ENCODE data around the gene C5orf47.
A peak's percentile ranks its signal among the peaks of the same experiment; 100 is the strongest.

C5orf47 gene

DNA sequence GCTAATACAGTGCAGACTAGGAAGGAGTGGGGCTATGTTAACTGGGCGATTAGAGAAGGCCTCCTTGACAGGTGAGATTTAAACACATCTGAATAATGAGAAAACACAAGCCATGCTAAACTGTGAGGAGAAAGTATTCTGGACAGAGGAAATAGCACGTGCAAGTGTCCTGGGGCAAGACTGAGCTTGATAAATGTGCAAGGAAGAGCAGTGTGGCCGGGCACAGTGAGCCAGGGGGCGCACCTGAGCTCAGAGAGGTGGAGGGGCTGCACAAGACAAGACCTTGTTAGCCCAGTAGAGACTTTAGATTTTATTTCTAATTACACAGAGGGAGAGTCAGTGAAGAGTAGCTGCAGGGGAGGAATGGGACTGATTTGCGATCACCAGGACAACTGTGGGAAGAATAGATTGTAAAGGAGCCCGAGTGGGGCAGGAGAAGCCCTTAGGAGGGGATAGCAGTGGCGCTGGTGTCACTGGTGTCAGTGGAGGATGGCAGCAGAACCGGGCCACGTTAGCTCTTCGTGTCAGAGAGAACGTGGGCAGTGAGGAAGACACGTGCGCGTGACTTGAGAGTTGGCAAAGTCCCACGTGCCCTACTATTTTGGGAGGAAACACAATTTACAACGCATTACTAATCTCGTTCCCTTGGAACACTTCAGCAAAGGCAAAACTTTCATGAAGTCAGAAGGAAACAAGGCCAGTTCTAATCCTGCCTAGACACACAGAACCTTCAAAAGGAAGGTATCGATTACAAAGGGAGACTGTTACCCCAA is 17.9 kb upstream of the C5orf47 start:
- DNase-seq: no peak

GRCh38 chr5:173971681-173972345 is 17.2 kb upstream of the C5orf47 start:
- no peak for DNase-seq

DNA sequence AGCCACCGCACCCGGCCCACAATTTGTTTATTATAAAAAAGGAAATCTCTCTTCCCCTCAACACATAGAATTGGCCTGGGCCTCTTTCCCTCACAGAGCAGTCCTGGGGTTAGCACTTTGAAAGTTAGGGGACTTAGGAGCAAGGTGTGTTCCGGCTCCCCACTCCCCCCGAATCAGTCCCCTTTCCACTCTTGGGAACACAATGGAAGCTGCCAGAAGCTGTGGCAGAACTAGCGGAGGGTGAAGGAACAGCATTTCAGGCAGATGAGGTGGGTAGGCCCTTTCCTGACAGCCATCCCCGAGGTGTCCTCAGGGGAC is 16.4 kb upstream of the C5orf47 start:
- DNase-seq: no peak

DNA sequence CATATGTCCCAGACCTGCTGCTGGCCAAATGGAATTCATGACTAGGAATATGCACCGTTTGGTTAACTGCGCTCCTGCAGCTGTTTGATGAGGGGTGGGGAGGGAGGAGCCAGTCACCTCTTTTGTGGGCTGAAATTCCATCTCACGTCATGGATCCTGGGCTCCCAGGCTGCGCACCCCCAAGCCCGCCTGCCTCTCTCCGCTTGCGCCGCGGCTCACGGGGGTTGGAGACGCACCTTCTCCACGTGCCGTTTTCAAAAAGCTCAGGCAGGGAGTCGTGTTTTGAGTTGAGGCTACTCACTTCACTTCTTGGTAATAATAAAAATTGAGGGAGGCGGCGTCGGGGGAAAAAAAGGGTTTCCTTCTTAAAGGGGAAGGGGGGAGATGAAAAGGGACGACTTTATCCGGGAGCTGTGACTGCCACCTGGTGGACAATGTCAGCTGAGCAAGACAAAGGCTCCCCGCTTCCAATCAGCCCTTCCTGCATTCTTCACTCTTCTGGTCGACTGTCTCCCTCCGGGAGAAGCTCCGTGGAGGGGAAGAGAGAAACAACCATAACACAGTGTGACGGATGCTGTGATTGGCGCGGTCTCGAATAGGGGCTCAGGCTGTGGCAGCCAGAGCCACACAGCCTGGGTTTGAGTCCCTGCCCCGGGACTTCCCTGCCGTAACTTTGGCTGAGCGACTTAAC is 15.9 kb upstream of the C5orf47 start:
- DNase-seq: peak; percentile 89

DNA sequence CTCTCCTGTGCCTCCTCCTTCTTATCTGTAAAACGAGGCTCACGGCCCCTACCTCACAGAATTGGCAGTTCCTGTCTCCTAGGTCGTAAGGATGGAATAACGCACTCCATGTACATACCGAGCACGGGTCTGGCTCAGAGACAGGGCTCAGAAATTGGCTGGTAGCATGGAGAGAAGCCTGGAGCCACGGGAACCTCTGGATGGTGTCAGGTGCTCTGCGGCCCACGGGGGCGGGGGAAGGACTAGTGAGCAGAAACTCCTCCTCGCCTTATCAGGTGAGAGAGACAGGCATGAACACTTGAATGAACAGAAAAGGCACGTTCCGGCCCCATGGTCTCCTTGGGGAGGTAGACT is 15.4 kb upstream of the C5orf47 start:
- DNase-seq: no peak

- DNase-seq: no peak
These were observed 14.2 kb upstream of the C5orf47 start for GRCh38 chr5:173974688-173975239.

DNA sequence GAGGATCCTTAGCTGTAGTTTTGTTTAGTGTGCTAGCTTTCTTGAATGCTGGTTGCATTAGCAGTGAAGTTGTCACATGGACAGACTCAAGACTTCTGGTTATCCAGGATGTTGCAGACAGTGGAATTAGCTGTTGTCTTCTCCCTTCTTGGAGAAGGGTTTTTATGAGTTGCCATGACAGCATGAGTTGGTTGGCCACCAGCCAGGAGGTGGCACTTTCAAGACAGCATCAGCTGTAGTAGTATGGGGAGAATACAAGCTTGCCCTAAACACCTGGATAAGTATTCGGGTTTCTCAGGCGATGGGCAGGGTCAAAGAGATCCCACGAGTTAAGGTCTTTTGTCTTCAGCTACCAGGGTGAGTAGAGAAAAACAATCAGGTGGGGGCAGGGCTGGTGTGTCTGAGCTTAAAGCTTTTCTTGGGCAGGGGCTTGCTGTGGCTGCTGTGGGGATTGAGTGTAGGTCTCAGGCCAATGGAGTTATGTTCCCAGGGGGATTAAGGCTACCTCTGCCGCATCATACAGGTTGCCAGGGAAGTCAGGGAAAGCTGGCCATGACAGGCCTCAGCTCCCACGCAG is 7.7 kb upstream of the C5orf47 start:
- DNase-seq: no peak

DNA sequence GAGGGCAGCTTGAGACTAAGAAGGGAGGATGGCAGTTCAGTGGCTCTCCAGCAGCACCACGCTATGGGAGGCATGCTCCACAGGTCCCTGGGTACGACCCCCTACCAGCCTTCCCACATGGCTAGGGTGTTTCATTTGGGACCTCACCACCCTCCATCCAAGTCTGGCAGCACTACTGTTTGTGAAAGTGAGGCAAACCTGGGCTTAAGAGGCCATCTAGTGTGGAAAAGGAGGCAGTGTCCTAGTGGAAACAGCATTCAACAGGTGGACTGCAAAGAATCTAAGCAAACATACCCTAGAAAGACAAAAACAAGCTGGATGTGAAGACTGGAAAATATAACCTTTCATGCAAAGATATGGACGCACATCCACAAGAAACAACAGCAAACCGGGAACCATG is 4.8 kb upstream of the C5orf47 start:
- no peak for DNase-seq

- no peak for DNase-seq
These were observed 587 bp downstream of the C5orf47 start for GRCh38 chr5:173989432-173990082.

DNA sequence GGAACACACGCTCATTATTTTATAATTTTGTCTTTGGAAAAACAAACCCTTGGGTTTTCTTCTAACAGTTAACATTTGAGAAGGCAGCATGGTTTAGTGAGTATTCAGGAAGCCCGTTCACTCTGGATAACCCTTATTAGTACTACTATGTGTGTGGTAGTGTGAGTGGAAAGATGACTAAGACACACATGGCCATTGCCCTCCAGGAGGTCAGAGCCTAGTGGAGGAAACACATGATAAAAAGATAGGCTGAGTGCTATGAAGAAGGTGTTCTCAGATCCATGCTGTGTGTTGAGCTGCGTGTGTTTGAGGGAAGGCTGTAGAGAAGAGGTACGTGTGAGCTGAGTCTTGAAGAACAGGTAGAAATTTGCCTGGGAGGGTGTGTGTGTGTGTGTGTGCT is 8.4 kb downstream of the C5orf47 start:
- DNase-seq: no peak

- DNase-seq: no peak
These were observed 9.6 kb downstream of the C5orf47 start for GRCh38 chr5:173998531-173998930.

DNA sequence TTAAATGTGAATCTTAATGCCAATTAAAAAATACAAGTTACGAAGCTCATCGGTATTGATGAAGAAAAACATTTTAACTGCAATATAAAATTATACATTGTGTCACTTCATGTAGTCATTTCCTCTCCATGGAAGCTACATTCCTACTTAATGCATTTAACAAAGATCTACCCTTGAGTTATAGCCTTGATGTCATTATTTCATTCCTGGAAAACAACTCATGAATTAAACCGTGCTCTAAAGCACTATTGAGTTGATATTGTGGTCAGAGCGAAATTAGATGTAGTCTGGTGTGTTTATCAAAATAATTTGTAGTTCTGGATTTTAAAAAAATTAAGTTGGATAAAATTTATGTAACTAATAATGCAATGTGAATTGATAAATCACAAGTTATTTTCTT is 11.1 kb downstream of the C5orf47 start:
- no peak for DNase-seq

- DNase-seq: no peak
These were observed 14.8 kb downstream of the C5orf47 start for GRCh38 chr5:174003795-174004194.

DNA sequence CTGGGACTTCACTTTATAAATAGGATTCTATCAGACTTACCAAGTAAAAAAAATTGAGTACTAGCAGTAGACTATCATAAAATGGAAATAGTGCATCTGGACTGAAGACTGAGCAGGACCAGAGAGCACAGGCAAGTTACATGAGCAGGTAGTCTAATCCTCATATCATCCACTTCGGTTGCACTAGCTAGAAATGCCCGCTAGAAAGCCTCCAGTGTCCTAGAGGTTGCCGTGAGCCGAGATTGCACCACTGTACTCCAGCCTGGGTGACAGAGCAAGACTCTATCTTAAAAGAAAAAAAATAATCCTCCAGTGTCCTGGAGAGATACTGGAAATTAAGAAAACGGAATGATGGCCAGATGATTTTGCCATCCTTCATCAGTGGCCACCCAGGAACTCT is 20.0 kb downstream of the C5orf47 start:
- DNase-seq: no peak

DNA sequence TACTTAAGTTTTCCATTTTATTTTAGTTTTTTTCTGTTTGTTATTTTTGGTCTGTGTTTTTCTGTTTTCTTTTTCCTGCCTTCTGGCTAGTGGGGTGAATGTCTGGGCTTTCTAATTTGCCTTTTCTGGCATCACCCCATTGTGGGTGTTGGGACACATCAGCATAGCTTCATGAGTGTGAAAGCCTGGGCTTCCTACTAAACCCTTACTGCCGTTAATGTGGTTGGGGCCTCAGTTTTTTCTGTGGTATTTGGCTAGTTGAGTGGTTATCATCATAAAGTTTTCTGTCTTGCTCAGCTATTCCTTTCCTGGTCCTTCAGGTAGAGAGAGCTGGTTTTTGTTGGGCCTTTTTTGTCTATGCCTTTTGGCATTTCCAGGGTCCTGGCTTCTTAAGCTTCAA is 21.4 kb downstream of the C5orf47 start:
- DNase-seq: no peak

- DNase-seq: no peak
These were observed 22.5 kb downstream of the C5orf47 start for GRCh38 chr5:174011441-174011840.

GRCh38 chr5:174020069-174020927 is 31.3 kb downstream of the C5orf47 start:
- peak; percentile 75 for DNase-seq

DNA sequence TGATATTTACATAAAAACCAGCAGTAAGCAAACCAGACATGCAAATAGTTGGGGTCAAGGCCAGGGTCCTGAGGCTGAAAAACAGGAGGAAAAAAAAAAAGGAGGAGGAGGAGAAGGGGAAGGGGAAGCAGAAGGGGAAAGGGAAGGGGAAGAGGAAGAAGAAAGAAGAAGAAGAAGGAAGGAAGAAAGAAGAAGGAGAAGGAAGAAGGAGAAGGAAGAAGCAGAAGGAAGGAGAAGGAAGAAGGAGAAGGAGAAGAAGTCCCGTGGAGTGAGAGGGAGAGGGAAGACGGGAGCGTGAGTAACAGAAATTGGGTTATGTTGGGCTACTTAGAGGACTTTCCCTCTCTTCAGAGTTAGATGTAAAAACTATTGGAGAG is 31.9 kb downstream of the C5orf47 start:
- DNase-seq: no peak

DNA sequence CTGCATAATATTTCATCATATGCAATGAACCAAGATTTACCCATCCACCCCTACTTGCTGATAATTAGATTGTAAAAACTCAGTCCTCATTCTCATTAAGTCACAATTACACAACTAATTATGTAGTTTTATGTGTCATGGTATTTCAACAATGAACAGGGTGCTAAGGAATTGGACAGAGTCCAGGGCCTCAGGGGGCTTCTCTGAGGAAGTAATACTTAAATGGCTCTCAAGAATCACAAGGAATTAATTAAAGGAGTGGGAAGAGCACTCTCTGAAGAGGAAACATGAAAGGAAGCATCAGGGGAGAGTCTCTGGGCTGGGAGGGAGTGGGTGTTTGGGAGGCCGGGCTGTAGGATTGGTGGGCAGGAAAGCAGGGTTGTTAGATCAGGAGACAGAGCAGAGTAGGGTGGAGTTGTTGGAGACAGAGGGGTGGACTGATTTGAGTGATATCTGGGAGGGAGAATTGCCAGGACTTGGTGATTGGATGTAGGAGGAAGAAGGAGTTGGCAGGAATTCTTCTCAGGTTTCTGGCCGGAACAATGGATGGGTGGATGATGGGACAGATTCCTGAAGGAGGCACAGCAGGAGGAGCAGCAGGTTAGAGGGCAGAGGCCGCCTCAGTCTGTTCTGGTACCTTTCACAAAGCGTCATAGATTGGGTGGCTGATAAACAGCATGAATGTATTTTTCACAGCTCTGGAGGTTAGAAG is 33.6 kb downstream of the C5orf47 start:
- DNase-seq: no peak

DNA sequence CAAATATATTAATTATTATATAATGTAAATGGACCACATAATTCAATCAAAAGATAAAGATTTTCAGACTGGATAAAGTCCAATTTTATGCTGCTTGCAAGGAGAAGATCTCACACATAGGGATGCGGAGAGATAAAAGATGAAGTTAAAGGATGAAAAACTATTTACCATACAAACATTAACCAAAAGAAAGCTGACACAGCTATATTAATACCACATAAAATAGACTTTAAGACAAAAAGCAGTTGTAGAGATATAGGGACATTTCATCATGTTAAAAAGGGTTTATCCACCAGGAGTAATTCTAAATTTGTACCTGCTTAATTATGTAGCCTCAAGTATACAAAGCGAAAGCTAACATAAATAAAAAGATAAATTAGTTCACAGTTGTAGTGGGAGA is 41.3 kb downstream of the C5orf47 start:
- DNase-seq: no peak

DNA sequence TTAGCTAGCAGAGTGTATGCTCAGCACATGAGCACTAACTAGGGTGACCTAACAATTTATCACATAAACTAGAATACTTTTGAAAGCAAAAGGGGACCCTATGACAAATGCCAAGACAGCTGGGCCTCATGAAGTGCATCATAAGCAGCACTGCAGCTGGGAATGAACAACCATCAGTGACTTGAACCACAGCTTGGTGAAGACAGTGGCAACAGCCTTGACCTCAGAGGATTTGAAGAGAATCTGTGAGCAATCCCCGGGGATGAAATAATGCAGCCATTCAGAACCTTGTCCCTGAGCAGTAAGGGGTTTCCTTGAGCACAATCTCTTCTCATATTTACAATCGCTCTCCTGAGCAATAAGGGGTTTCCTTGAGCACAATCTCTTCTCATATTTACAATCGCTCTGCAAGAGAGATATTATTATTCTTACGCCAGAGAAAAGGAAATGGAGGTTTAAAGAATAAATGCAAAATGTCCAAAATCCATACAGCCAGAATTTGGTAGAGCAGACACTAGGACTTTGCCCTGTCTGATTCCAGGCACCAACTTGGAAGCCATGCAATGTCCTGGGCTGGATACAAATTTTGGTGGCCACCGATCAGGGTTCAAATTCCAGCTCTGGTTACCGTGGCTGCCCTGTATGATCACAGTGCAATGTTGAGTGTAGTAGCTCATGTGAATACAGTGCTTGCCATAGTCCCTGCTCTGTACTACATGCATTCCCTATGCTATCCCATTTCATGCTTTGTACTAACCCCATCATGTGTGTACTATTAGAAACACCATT is 55.7 kb downstream of the C5orf47 start:
- DNase-seq: no peak
